ENCODE measurements around the gene CXCL8.
"Not testable (repeated sequence)": the region's sequence is repeated elsewhere in the genome, so short reads cannot be mapped to it uniquely, and the experiment has no call there.

The CXCL8 gene

GRCh38 chr4:73744203-73744602 lies 3.8 kb downstream of the CXCL8 start:
- DNase-seq: no peak

DNA sequence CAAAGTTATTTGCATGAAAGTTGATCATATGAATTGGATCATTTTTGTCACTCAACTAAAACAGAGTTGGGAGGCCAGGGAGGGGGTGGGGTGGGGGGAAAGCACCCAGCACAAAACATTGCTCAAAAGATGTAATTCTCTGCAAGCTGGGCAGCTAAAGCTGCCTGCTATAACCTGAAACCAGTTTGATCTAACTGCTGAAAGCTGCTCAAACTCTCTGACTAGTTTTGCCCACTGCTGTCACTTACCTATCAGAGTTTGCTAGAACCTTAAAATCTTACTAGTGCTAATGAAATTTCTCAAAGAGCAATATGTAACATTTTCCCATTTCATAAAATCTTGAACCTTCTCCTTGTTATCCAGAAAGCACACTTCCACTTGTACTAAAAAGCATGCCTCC lies 10.4 kb downstream of the CXCL8 start:
- no peak for DNase-seq

GRCh38 chr4:73751166-73751565 lies 10.8 kb downstream of the CXCL8 start:
- no peak for DNase-seq

- DNase-seq: no peak
Observed at GRCh38 chr4:73751830-73752229, 11.5 kb downstream of the CXCL8 start.

DNA sequence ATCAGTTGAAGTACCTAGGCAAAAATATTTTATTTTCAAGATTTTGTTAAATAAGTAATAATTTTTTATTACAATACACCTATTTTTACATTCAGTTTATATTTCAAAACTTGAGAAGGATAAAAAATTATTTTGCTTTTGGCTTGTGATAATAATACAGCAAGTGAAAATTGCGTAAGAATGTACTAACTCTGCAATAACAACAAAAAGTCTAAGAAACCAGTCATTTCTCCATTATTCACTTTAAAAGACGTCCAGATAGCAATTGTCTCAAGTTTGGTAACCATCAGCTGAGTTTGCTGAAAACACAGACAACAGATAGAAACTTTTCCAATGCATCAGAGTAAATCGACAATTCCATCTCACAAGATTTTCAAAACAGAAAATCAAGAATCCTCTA lies 12.1 kb downstream of the CXCL8 start:
- DNase-seq: no peak

DNA sequence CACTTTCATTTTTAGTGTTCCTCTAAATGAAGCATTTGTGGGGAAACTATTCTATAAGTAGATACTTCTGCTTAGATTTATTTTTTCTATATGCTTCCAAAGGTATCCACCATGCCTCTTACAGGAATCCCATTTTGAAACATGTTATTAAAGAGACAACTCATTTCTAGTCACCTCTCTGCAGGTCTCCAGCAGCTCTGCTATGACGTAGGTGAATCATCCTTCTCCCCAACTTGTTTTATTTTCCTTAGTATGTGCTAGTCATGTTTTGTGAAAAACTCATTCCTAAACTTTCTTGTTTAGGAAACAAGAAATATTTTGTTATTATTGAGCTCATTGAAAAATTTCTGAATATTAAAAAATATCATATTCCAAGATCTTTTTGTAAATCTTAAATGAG lies 12.8 kb downstream of the CXCL8 start:
- no peak for DNase-seq

DNA sequence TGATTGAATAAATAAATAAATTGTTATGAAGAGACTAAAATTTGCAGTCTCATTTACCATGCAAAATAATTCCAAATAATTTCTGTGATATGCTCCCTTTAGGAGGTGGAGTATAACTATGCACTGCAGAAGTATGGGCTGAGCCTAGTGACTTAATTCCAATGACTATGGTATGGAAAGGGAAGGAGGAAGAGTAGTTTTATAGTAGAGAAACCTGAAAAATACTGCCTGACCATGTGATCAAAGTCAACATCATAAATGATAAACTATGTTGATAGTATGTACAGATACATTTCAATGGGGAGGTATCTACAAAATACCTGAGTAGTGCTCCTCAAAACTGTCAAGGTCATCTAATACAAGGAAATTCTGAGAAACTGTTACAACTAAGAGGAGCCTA lies 14.6 kb downstream of the CXCL8 start:
- no peak for DNase-seq

- no peak for DNase-seq
Observed at GRCh38 chr4:73759357-73759756, 19.0 kb downstream of the CXCL8 start.

GRCh38 chr4:73761856-73762255 lies 21.5 kb downstream of the CXCL8 start:
- no peak for DNase-seq

DNA sequence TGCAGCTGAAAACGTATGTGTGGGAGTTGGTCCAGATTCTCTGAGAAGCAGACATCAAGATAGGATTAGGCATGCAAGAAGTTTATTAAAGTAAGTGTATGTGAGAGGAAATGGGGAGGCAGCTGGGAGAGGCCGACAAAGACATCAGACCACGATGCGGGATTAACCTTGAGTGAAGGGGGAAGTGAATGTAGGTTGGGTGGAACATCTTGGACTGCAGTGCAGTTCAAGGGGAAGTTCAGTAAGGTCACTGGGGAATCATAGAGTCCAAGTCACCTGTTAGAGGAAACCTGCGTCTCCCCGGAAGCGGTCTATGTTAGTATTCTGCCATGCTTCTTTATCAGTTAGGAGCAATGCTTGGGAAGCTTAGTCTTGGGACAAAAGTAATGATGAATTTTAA lies 22.0 kb downstream of the CXCL8 start:
- no peak for DNase-seq

GRCh38 chr4:73763877-73764276 lies 23.5 kb downstream of the CXCL8 start:
- DNase-seq: no peak

- DNase-seq: no peak
Observed at GRCh38 chr4:73764513-73764912, 24.1 kb downstream of the CXCL8 start.

- DNase-seq: no peak
Observed at GRCh38 chr4:73765296-73765695, 24.9 kb downstream of the CXCL8 start.

- no peak for DNase-seq
Observed at GRCh38 chr4:73770917-73771316, 30.5 kb downstream of the CXCL8 start.

GRCh38 chr4:73772363-73772762 lies 32.0 kb downstream of the CXCL8 start:
- DNase-seq: no peak

DNA sequence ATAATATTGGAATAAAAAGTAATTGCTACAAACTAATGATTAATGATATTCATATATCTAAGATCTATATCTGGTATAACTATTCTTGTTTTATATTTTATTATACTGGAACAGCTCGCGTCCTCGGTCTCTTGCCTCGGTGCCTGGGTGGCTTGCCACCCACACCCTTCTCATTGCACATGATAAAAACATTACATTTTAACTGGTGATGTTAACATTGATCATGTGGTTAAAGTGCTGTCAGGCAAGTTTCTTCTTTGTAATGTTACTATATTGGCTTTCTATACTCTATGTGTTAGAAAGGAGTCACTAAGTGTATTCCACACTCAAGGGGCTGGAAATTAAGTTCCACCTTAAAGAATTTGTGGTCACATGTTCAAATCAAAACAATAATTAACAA lies 34.0 kb downstream of the CXCL8 start:
- not testable (repeated sequence) for DNase-seq

DNA sequence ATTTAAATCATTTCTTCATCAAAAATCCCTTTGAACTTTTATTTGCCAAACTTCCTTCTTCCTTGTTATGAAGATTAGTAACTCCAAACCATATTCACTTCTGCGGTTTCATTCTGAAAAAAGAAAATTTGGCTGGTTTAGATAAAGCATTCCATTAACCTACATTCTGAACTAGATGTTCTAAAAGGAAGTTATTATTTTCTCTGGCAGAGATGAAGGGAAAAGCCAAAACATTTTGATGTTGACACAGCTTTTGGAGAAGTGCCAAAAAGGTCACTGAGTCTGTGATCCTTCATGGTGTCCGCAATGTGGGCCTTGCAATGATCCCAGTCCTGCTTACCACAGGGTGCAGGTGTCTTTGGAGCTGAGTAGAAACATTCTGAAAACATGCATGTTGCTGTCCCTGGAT lies 36.0 kb downstream of the CXCL8 start:
- no peak for DNase-seq

DNA sequence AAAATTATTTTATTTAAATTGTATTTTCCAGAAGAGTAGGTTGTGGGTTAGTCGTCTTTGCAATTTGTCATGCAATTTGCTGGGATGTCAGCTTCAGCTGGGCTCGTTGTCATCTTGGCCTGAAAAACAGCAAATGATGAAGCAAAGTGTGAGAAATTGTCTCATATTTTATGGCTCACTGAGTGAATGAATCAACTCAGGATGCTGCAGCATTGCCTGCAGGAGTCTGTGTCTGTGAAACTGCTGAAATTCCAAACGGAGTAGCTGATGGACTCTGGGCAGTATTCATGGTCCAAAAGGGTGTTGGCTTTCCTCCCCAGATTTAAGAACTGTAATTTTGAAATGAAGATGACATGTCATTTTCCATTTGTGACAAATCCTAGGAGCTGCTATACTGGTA lies 37.2 kb downstream of the CXCL8 start:
- no peak for DNase-seq

DNA sequence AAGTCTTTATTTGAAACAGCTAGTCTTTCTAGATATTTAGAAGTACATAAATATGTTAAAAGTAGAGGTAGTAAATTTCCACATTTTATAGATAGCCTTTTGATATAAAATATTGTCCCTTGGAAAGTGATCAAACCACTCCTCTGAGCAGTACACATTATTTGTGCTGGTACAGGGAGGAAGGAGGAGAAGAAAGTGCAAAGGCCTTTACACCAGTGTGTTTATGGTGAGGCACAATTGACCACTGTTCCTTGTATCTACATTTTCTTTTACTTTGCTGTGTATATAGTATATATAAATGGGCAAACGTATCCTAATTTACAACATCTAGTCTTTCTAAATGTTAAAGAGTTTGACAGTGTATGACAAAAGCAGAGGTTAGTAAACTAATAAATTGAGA lies 39.9 kb downstream of the CXCL8 start:
- DNase-seq: no peak

- DNase-seq: no peak
Observed at GRCh38 chr4:73780834-73781233, 40.5 kb downstream of the CXCL8 start.

DNA sequence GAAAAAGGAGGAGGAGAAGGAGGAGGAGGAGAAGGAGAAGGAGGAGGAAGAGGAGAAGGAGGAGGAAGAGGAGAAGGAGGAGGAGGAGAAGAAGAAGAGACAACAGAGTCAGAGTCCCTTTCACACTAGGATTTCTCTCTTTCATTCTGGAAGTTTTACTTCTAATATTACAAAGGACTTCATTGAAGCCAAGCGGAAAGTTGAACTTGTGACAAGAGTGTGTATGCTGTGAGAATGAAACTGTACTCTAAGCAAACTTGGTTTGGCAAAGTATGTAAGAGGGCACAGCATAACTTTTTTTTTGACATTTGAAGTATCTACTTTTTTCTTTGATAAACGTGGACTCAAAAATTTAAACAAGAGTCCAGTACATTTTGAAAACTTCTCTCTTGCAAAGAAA lies 48.0 kb downstream of the CXCL8 start:
- DNase-seq: no peak
